ENCODE data around the gene CCDC86.

CCDC86 gene

DNA sequence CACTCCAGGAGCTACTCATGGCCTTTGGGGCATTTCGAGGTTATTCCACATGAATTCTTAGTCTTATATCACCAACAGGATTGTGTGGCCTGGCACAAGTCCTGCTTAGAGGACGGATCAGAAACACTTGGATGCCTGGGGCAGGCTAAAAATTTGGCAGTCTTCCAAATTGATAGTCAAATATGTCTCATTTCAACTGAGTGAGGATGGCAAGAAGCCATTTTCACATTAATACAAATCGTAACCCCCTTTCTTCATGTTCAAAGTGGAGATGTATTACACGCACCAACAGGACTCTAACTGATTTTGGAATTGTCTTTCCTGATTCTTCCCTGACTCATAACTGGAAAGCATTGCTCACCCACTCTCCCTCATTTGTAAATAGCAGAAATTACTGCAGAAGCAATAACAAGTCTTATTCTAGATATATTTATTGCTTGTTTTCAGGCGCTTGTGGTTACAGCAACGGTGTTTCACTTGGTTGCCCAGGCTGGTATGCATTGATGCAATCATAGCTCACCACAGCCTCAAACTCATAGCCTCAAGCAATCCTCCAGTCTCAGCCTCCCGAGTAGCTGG is 10.3 kb upstream of the CCDC86 start:
- no peak for DNase-seq

DNA sequence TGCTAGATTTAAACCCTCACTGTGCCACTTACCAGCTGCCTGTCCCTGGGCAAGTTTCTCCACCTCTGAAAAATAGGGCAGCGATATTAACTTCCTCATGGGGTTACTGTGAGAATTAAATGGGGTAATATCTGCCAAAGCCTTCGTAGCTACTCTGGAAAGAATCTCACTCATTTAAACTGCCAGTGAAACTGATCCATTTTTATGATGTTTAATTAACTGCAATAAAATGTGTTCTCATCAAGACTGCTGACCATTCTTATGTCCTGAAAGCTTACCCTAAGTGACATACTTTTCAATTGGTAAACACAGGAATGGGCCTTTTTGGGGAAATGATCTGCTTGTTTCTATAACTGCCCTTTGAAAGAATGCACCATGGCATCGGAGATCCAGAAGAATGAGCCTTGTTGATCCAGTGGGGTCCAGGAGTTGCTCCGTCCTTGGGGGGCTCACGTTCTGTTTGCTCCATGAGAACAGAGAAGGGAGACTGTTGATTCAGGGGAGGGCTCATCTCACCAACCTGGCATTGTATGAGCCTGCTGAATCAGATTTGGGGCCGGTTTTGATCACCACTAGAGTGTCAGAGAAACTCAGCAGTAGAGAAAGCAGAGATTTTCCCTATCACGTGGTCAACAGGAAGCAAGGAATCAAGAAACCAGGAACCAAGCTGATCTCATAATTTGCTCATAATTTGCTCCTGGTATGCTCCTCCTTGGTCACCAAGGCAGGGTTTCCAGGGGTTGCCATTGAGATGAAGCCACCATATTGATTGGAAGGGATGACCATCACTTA is 7.0 kb upstream of the CCDC86 start:
- no peak for DNase-seq

DNA sequence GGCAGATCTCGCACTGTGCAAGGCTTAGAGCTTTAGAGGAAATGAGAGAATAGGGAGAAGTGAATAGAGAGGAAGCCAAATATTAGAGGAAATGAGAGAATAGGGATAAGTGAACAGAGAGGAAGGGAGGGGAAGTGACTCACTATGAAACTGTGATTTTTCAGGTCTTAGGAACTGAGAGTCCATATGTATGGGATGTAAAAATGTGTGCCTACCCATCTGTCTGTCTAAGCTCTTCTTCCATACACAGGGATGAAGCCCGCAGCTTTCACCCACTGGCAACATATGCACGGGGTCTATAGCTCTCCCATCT is 6.4 kb upstream of the CCDC86 start:
- DNase-seq: no peak

DNA sequence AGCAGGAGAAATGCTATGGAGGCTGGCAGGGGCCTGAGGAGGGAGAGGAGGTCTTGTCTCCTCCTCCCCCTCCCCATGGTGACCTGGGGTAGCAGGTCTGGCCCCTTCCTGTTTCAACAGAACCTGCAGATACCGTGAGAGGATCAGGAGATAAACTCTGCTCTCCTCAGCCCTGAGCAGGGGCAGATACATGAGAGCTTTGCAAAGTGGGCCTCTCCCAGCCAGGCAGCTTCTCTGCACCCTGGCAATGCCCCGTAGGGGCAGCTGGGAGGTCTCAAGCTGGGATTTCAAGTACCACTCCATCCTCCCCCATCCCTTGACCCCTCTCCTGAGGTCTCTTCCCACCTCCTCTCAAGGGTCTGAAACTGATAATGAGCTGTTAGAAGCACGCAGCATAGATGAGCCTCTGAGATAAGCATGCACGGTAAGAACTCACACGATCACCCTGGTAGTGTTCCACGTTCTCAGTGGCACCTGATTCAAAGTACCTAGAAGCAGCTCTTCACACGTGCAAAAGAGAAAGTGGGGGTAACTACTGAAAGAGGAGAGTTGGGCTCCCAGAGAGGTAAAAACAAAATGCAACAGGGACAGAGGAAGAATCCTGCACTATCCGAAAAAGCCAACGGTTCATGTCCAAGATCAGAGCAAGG is 4.9 kb upstream of the CCDC86 start:
- no peak for DNase-seq

DNA sequence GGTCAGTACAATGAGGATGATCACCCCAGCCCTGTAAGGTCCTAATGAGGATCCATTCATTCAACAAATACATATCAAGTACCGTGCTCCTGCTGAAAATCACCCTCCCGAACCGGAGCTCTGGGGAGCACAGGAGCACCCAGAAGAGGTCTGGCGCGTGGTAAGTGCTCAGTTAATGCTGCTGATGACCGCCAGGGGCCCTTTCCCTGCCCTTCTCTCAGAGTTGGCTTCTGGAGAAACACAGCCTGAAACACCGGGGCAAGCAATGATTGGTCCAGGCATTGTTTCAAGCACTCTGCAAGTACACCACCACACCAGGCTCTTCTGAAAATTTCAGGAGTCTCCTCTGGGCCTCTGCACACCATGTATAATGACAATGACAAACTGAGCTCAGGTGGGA is 3.8 kb upstream of the CCDC86 start:
- no peak for DNase-seq

DNA sequence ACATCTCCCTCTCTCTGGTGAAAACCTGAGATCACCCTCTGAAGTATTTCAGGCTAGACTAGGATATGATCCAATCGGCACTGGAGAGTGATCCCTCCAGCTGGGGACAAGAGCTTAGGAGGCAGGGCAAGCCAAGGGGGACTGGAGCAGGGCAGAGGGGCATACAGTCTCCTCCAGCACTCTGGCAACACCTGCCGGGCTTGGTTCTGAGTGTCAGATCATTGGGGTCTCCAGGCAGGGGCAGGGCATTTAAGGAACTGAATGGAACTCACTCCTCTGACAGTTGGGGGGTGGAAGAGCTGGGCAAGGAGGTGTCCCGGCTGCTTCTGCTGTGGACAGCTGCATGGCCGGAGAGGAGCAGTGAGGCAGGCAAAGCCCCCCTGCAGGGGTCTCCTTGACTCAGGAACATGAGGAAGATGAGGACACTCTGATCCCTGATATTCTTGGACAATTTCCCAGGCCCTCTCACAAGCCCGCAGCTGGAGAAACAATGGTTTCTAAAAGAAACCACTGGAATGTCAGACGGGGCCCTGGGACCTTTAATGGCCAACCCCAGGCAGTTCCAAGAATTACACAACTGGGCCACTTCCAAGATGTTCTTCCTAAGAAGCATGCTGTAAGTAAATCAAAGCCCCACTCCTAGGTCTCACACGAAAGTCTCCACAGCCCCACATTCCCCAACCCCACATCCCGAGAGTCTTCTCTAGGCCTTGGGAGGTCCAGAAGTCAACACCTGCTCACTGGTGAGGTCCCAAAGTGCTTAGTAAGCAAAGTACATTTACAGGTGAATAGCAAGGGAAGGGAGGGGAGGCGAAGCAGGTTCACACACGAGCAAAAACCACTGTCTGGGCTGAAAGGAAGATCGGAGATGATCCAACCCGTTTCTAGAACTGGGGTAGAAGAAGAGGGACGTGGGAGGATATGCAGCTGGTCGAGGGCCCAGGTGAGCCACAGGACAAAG is 1.2 kb upstream of the CCDC86 start:
- no peak for DNase-seq

DNA sequence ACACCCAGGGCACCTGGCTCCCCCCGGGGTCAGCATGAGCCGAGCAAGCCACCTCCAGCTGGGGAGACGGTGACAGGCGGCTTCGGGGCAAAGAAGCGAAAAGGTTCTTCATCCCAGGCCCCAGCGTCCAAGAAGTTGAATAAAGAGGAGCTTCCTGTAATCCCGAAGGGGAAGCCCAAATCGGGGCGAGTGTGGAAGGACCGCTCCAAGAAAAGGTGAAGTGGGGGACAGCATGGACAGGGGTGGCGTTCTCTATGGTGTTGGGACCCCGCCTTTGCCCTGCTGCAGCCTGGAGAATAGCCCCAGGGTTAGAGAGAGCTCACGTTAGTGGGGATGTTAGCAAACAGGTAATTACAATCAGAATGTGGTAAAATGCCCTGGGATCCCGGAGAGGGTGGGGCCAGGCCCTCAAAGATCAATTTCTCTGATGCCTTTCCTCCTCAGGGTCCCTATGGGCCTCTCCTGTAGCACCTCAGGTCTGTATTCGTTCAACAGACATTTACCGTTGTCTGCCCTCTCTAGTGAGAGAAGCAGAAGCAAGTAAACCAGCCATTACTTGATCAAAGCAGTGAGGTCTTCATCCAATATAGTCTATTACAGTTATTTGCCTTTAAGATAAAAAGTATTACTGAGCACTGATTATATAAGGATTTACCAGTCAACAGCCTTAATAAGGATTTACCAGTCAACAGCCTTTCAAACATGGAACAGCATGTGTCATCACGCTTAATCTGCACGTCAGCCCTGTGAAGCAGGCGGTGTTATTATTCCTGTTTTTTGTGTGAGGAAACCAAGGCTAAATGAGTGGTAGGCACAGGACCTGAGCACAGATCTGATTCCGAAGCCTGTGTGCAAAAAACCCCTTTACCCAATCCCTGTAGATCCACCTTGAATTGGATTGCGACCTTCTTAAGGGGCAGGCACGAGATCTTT is 1.0 kb downstream of the CCDC86 start:
- DNase-seq: no peak

DNA sequence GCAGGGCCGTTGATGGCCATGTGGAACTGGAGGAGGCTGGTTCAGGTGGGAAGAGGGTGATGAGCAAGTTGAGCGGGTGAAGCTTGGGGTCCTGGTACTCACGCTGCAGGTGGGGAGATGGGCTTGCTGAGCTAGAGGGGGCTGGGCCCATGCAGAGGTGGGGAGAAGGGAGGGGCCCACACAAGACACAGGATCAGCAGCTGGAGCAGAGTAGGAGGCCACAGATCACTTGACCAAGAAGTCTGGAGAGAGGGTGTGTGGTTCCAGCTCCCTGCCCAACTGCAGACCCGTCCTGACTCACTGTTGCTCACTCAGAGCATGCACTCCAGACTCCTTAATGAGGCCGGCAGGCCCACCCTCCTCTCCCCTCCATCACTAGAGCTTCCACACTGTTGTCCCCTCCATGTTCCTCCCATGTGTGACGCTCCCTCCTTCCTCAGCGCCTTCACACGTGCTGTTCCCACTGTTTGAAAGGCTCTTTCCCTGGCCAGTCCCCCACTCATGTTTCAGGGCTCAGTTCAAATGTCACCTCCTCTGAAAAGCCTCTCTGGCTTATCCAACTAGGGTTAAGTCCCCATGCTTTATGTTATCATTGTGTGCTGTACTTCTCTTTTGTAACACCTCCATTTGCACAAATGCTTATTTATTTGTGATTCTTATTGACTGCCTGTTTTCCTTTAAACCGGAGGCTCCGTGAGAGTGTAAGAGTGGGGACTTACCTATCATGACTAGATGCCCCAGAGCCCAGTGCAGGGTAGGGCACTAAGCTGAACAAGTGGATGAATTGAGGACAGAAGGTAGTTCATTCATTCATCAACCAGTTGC is 2.3 kb downstream of the CCDC86 start:
- DNase-seq: no peak

DNA sequence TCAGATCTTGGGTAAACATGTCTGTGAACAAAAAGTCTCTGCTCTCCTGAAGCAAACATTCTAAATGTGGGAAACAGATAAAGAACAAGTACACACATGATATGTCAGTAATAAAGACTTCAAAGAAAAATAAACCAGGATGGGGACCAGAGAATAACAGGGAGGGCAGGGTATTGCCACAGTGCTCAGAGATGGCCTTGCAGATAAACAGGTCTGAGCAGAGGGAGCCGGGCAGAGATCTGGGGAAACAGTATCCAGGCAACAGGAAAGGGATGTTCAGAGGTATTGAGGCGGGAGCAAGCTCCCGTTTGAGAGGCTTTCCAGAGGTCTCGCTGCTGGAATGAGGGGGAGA is 2.9 kb downstream of the CCDC86 start:
- DNase-seq: no peak

DNA sequence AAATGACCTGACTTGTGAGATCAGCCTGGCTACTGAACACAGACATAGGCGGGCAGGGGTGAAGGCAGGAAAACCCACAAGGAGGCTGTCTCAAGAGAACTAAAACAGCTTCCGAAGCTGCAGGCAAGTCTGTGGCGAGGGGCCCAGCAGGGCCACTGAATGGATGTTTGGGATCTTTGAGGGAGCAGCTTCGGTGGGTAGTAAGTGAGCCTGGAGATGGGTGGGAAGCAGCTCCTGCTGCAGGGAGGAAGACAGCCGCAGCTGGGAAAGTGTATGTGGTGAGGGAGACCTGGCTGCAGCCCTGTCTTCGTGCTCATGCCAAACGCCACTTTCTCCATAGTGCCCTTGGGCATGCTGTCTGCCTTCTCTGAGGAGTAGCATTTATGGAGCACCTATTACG is 3.4 kb downstream of the CCDC86 start:
- DNase-seq: no peak

DNA sequence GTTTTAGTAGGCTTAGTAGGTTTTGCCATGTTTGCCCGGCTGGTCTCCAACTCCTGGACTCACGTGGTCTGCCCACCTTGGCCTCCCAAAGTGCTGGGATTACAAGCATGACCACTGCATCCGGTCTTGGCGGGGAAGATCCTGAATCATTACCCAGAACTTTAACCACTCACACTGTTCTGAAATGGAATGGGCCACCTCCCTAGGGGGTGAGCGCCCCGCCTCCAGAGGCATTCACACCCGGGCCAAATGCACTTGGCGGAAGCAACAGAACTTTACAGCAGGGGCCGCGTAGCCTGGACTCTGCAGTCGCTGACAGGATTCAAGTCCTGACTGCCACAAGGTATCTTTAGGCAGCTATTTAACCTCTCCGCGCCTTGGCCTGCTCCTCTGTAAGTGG is 5.4 kb downstream of the CCDC86 start:
- DNase-seq: no peak

DNA sequence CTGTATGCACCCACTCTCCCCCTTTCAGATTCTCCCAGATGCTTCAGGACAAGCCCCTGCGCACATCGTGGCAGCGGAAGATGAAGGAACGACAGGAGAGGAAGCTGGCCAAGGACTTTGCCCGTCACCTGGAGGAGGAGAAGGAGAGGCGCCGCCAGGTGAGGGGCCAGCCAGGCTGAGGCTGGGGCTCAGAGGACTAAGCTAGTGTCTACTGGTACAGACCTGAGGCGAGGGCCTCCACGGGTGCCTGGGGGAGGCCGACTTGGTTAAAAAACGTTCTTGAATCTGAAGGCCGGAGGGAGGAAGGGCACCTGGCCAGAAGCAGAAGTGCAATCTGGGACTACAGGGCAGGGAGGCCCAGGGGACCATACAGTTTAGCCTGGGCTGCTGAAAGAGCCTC is 6.0 kb downstream of the CCDC86 start:
- DNase-seq: no peak

DNA sequence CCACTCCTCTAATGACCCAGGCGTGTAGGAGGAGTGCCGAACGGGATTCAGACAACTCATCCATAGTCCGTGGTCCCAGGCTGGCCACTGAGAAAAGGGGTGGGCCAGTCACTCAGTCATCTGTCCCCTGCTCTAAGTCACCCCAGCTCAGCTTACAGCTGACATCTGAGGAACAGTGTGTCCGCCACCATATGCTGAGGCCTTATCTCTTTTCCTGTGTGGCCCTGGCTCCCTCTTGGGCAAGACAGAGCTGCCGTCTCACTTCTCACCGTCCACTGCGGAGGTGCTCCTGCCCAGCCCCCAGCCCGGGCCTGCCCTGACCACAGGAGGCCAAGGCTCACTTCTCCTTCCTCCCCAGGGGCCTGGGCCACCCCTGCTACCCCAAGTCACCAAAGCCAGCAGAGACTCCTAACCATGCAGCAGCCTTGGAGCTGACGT is 6.8 kb downstream of the CCDC86 start:
- DNase-seq: no peak

DNA sequence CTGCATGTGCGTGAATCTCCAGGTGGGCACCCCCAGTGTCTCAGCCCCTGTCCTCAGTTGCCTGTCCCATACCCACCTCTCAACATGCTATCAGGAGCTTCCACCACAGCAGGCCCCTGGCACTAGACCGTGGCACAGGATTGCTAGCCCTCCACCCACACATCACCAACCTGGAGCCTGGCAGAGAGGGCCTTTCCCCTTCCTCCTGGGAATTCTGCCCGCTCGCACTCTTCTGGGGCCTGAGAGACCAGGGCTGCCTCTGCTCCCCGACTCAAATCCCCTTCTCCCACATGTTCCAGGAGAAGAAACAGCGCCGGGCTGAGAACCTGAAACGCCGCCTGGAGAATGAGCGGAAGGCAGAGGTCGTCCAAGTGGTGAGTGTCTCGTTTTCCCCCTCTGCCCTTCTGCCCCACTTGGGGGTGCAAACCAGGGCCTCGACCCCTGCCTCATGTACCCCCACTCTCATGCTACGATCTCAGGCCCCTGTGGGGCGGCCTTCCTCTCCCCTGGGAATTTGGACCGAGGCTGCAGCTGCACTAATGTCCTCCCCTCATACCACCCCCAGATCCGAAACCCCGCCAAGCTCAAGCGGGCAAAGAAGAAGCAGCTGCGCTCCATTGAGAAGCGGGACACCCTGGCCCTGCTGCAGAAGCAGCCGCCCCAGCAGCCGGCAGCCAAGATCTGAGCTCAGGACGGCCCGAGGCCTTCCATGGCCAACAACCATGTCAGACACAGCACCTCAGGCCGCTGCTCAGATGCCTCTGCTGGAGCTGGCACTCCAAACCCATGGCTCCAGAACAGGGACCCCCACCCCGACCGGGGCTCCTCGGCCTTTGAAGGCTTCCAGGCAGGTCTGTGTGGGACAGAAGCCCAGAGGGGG is 8.0 kb downstream of the CCDC86 start:
- no peak for DNase-seq

DNA sequence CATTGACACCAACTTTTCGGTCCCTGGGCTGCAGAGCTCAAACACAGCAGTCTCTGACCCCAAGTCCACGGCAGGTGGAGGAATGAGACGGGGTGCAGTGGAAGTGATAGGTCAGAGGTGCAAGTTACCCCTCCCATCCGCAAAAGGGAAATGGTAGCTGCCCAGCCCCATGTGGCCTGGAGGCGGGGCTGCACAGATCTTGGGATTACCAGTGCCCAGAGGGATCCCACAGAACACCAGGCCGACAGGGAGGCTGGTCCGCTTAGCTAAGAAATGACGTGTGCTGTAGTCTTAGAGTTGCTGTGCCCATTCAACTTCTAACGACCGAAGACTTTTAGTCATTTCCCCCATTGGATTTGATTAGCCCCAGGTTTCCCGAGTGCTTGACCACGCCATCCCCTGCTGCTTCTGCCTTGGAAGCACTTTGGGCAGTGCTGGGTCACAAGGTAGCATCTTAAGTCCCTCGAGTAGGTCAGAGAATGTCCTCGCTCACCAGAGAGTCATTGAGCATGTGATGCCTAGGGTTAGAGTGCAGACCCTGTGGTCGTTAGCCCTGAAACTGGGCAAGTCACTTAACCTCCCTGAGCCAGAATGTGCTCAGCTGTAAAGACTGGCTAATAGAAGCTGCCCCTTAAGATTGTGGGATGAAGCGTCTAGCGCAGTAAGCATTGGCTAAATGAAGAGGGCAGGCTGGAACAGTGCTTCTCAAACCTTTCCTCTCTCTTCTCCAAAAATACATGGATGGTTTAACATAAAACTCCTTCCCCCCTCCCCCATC is 9.6 kb downstream of the CCDC86 start:
- no peak for DNase-seq

DNA sequence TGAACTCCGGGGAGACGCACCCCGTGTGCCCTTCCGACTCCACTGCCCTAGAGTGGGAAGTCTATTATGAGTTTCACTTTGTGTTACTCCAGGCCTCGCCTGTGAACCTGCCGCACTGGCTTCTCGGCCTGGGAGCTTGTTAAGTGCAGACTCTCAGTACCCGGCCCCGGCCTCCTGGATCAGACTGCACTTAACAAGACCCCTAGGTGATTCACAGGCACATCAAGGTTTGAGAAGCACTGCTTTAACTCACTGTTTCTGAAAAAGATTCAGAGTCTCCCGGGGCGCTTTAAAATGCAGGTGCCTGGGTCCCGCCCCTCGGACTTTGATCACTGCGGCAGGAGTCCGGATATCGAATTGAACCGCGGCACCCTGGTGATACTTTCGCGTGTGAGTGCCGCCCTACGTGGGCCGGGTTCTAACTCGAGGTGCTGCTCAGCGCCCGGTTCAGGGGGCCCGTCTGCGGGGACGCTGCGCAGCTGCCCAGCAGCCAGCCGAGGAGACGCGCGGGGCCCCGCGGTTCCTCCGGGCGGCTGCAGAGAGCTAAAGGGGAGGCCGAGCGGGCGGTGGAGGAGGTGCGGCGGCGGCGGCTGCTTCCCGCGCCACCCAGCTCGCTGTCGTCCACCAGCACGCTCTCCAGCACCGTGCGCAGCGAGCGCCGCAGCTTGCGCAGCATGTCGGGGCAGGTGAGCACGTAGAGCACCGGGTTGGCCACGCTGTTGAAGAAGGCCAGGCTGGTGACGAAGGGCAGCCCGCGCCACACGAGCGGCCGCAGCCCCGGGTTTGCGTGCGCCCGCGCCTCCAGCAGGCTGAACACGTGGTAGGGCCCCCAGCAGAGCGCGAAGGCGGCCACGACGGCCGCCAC is 10.4 kb downstream of the CCDC86 start:
- no peak for DNase-seq

DNA sequence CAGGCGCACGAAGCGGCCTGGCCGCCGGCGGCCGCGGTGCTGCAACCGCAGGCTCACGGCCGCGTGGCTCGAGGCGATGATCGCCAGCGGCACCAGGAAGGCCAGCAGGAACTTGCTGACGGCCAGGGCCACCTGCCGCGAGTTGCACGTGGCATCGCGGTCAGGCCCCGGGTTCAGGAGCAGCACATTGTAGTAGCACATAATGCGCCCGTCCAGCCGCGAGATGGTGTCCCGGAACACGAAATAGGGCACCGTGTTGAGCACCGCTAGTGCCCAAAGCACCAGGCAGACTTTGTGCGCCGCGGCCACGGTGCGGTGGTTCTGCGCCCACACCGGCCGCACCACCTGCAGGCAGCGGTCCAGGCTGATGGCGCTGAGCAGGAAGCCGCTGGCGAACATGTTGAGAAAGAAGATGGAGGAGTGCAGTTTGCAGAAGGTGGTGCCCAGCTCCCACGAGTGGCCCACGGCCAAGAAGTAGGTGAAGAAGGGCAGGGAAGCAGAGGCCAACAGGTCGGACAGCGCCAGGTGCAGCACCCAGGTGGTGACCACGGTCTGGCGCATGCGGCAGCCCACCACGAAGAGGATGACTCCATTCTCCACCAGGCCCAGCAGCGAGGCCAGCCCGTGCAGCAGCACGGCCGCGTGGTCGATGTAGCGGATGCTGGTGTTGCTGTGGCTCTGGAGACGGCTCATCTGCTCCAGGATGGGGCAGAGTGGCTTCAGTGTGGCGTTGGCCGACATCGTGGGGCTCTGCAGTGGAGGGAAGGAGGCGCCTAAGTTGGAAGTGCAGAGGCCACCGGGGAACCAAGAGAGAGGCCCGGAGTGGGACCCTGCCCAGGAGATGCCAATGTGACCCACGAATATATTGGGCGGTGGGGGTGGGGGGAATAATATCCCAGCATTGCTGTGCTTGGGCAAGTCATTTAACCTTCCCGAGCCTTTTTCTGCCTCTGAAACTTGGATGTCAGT is 11.4 kb downstream of the CCDC86 start:
- no peak for DNase-seq

All from effector CD8-positive, alpha-beta T cell (primary cell).